GM12891 (cell line): ENCODE measurements around the gene IKBIP.

Source experiments
- DNase-seq: peaks from one replicate; pipeline ENCODE4 v3.0.0; 2011; ENCODE audit warnings: low spot score; ENCODE audit not compliant: insufficient read length
- FAIRE-seq: peaks from 2 replicates; lab custom pipeline; 2011; peaks lifted over from hg19 to GRCh38; lab: Jason Lieb, UNC
- PAX5 ChIP-seq: IDR thresholded peaks from 2 replicates; pipeline ENCODE4 v1.6.1; 2011; ENCODE audit warnings: low read length, moderate library complexity, mild to moderate bottlenecking; ENCODE audit not compliant: insufficient read depth, severe bottlenecking
- POLR2A ChIP-seq: IDR thresholded peaks from 2 replicates; pipeline ENCODE4 v1.6.1; 2011; ENCODE audit warnings: low read depth, low read length, control low read depth
- POLR2AphosphoS5 ChIP-seq: IDR thresholded peaks from 2 replicates; pipeline ENCODE4 v1.6.1; 2011; ENCODE audit warnings: low read depth, low read length, control low read depth
- POU2F2 ChIP-seq: IDR thresholded peaks from 2 replicates; pipeline ENCODE4 v1.6.1; 2011; ENCODE audit warnings: low read depth, mild to moderate bottlenecking, control low read depth, low read length, moderate library complexity
- SPI1 ChIP-seq: IDR thresholded peaks from 2 replicates; pipeline ENCODE4 v1.6.1; 2011; ENCODE audit warnings: low read depth, low read length, control low read depth
- TAF1 ChIP-seq: IDR thresholded peaks from 2 replicates; pipeline ENCODE4 v1.6.1; 2011; ENCODE audit warnings: low read depth, low read length, control low read depth

Gene IKBIP

DNA sequence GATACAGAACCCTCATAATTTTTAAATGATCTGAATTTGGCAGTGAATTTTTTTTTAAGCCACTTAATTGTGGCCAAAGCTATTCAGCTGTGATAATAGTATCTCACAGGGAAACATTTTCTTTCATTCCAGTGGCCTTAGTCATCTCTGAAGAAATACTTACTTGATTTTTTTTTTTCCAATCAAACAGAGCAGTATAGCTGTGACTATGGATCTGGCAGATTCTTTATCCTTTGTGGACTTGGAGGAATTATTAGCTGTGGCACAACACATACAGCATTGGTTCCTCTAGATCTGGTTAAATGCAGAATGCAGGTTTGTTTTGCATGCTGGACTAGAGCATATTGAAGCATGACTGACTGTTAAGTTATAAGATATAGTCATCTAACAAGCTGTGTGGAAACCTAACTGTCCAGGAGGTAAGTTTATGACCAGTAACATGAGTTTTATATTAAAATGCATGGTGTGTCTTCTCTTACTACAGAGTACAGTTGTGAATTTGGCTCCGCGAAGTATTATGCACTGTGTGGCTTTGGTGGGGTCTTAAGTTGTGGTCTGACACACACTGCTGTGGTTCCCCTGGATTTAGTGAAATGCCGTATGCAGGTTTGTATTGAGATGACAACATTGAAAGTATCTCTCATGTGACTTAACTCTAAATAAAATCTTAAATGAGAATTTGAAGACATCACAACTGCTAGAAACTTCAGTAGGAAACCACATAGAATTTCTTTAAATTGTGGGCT, 49.2 kb downstream of the IKBIP start:
- DNase-seq (no peak), FAIRE-seq (no peak)
- TF ChIP-seq POU2F2 (no peak), SPI1 (no peak), PAX5 (no peak), POLR2AphosphoS5 (no peak), POLR2A (no peak), TAF1 (no peak)

DNA sequence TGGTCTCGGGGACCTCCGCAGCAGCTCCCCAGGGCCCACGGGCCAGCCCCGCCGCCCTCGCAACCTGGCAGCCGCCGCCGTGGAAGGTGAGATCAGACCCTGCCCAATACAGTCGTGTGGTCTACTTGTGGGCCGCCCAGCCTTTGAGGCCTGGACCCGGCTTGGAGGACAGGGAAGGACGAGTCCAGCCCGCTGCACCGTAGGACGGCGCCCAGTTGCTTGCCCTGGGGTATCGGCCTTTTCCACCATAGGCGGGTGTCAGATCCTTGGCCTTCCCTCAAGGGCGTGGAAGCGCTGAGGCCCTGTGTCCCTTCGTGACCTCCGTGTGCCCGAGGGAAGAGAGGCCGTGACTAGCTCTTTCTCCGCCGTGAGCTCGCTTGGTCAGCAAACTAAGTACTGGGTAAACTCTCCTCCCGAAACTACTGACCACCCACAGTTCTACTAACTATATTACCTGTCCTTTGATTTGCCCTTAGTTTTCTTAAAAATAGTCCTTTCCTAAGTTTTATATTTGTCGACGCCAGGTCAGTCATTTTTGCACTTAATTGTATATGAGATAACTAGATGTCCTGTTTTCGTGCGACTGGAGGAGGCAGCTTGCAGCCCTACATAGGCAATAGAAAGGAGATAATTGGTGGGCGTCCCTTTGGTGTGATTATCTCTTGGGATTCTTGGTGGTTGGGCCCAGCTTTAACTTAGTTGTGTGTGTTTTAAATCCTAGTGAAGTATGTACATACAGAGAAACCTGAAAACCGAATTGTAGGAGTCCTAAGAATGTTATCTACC, 50.3 kb downstream of the IKBIP start:
- FAIRE-seq (no peak), DNase-seq (no peak)
- TF ChIP-seq POLR2AphosphoS5: peak; percentile 1; the same call in 1 of the 2 replicates
- TF ChIP-seq PAX5: no peak

DNA sequence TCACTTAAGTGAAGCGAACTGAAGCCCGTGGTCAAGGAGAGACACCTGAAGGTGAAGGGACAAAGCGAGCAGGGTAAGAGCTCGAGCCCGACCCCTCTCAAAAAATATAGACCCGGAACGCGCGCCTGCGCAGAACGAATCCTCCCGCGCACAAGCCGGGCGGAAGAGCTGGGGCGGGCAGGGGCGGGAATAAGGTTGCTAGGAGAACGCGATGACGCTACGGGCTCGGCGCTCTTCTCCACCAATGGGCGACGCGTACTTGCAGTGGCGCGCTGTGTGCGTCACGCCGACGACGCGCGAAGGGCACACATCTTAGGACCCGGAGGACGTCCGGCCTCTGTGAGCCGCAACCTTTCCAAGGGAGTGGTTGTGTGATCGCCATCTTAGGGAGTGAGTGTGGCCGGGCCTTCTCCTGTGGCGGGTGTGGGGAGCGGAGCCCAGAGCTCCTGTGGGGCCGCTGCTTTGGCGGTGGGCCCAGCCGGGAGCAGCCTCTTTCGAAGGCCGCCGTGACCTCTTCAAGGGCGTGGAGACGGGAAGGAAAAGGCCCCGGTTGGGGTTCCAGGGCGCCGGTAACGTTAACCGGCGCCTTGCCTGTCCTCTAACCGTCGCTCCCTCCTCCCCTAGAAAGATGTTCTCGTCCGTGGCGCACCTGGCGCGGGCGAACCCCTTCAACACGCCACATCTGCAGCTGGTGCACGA, 51.1 kb downstream of the IKBIP start, which contains the start of gene SLC25A3:
TSS of gene SLC25A3 (plus strand) at position 336 of the 699 bp plus-strand sequence. CDS start at position 629, 293 bp downstream.
- FAIRE-seq (peak; percentile 99), DNase-seq (peak; percentile 86)
- no peak for TF ChIP-seq SPI1
- peak; percentile 99 for TF ChIP-seq POLR2AphosphoS5
- peak; percentile 99 for TF ChIP-seq POLR2A
- no peak for TF ChIP-seq PAX5
- peak; percentile 85 for TF ChIP-seq TAF1
- TF ChIP-seq POU2F2: peak; percentile 87

DNA sequence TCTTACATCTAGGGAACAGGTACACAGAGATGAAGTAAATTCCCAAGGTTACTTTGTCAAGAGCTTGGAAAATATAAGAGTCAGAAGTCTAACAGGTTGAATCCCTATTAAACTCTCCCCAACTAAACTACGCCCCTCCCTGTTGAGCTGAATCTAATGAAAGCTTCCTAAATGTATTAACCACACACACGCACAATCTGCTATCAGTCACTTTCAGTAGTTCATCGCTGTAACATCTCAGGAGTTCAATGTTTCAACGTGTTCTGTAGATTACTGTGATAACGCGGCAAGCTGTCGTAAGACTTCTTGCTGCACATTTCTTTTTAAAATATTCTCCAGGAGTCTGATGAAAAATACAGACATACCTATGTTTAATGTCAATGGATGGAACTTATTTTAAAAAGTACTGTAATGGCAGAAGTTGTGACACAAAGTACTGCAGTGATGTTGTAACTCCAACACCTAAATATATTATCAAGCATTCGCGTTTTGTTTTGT, 51.7 kb downstream of the IKBIP start:
- TF ChIP-seq POLR2A (no peak), TAF1 (no peak), POLR2AphosphoS5 (no peak), SPI1 (no peak), POU2F2 (no peak), PAX5 (no peak)
- FAIRE-seq (no peak), DNase-seq (no peak)

DNA sequence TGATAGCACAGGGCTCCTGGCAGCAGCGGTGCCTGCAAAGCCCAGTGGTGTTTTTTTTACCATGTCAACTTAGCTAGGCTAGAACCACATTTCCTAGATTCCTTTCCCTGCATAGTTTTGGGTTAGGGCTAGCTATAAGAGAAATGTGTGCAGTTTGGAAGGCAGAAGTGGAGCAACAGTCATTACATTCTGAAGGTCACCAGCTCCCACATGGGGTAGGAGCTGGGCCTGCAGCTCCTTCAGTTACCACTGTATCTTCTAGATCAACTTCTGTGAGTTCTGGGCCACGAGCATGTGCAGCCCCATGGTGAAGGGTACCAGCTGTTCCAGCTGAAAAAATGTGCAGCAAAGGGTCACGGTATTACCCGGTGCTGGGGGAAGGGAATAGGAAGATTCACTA, 53.4 kb downstream of the IKBIP start:
- no peak for TF ChIP-seq POU2F2
- no peak for TF ChIP-seq SPI1
- no peak for TF ChIP-seq POLR2AphosphoS5
- FAIRE-seq (no peak), DNase-seq (no peak)

DNA sequence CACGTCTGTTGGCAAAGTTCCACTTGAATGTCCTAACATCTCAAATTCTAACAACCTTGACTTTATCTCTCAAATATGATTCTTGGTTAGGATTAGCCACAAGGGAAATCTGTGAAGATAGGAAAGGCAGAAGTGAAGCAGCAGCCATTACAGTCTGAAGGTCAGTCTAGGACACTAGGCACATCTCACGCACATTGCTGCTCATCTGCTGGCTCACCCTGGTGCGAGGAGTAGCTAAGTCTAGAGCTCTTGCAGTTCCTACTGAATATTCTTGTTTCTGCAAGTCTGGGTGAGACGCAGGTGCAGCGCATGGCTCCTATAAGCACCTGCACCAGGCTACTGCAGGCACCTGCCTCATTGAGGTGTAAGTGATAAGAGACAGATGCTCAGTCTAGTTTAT, 57.5 kb downstream of the IKBIP start:
- TF ChIP-seq POLR2AphosphoS5: no peak
- no peak for TF ChIP-seq POLR2A
- TF ChIP-seq POU2F2: no peak
- no peak for TF ChIP-seq TAF1
- TF ChIP-seq PAX5: no peak
- FAIRE-seq: no peak
- no peak for DNase-seq

DNA sequence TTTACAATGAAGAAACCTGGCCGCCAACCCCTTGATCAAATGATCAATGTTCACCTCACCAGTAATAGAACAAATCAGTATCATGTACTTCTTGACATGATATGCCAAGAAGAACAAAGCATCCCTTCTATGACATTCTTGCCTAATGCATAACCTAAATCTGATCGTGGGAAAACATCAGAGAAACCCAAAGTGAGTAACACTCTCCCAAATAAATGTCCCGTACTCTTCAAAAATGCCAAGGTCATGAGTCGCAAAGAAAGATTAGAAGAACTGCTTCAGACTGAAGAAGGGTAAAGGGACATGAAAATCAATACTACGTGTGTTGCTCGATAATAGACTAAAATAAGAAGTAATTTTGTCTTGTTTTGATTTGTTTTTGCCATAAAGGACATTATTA, 62.5 kb downstream of the IKBIP start:
- no peak for TF ChIP-seq POU2F2
- TF ChIP-seq PAX5: no peak
- no peak for TF ChIP-seq POLR2A
- no peak for TF ChIP-seq SPI1
- TF ChIP-seq POLR2AphosphoS5: no peak
- no peak for TF ChIP-seq TAF1
- DNase-seq (no peak), FAIRE-seq (no peak)

DNA sequence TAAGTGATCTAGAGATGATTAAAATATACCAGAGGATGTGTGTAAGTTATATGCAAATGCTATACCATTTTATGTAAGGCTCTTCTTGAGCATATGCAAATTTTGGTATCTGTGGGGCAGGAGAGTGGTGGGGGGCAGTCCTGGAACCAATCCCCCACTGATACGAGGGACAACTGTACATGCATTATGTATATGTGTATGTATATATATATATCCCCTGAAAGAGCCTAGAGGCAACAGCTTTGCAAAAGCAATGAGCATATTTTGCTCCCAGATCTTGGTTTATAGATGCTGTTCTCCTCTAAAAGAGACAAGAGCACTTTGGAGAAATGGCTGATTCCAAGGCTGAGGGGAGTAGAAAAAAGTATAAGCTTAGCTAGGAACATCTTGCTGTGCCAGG, 63.5 kb downstream of the IKBIP start:
- no peak for FAIRE-seq
- DNase-seq: no peak

DNA sequence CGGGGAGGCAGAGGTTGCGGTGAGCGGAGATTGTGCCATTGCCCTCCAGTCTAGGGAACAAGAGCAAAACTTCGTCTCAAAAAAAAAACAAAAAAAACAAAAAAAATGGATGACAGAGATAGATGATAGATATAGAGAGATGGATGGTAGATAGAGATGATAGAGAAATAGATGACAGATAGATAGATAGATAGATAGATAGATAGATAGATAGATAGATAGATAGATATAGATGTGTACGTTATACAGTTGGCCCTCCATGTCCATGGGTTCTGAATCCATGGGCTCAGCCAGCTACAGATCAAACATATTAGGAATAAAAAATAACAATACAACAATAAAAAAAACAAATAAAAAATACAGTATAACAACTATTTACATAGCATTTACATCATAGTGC, 63.9 kb downstream of the IKBIP start:
- FAIRE-seq (no peak), DNase-seq (no peak)
- no peak for TF ChIP-seq POLR2AphosphoS5
- TF ChIP-seq POLR2A: no peak
- no peak for TF ChIP-seq POU2F2

More for the DNA sequence above, 63.5 kb downstream of the IKBIP start:
- TF ChIP-seq POLR2AphosphoS5 (no peak), POU2F2 (no peak), PAX5 (no peak)
